Upper lobe of left lung (tissue), 4 donors: Measurements from ENCODE around the gene RAB3GAP2.
"Not testable (repeated sequence)": the region's sequence is repeated elsewhere in the genome, so short reads cannot be mapped to it uniquely, and the experiment has no call there.

Experiments used
- EP300 ChIP-seq, 4 donors: sonication (generic); formaldehyde crosslinking; IDR thresholded peaks; one replicate each; pipeline ENCODE4 v1.5.1; 2017; ENCODE audit warnings: antibody characterized with exemption in 4 of 4, control low read depth in 2 of 4
- POLR2A ChIP-seq, 4 donors: fragments of 450-650 bp; IDR thresholded peaks; one replicate each; pipeline ENCODE4 v1.5.1; 2016 to 2017; ENCODE audit warnings: antibody characterized with exemption in 4 of 4, mild to moderate bottlenecking in 2 of 4
- POLR2AphosphoS5 ChIP-seq, 2 donors: sonication (generic); formaldehyde crosslinking; IDR thresholded peaks; one replicate each; pipeline ENCODE4 v1.5.1; 2017; ENCODE audit warnings: antibody characterized with exemption in 2 of 2
- TF ChIP-seq, protein P1 (sequence below), 6 experiments: fragments of 450-650 bp in 4 of 6; fragments of 200-600 bp in 2 of 6; sonication (generic) in 2 of 6; IDR thresholded peaks; one replicate each; pipeline ENCODE4 v1.5.1; 2016 to 2019; ENCODE audit warnings: antibody characterized with exemption in 6 of 6

DNA sequence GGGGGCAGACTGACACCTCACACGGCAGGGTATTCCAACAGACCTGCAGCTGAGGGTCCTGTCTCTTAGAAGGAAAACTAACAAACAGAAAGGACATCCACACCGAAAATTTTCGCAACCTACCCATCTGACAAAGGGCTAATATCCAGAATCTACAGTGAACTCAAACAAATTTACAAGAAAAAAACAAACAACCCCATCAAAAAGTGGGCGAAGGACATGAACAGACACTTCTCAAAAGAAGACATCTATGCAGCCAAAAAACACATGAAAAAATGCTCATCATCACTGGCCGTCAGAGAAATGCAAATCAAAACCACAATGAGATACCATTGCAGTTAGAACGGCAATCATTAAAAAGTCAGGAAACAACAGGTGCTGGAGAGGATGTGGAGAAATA is 26.4 kb downstream of the RAB3GAP2 start:
- not testable (repeated sequence) for TF ChIP-seq POLR2A, EP300, POLR2AphosphoS5 (IDR thresholded peaks at IDR 0.05)
- TF ChIP-seq, protein P1, sequence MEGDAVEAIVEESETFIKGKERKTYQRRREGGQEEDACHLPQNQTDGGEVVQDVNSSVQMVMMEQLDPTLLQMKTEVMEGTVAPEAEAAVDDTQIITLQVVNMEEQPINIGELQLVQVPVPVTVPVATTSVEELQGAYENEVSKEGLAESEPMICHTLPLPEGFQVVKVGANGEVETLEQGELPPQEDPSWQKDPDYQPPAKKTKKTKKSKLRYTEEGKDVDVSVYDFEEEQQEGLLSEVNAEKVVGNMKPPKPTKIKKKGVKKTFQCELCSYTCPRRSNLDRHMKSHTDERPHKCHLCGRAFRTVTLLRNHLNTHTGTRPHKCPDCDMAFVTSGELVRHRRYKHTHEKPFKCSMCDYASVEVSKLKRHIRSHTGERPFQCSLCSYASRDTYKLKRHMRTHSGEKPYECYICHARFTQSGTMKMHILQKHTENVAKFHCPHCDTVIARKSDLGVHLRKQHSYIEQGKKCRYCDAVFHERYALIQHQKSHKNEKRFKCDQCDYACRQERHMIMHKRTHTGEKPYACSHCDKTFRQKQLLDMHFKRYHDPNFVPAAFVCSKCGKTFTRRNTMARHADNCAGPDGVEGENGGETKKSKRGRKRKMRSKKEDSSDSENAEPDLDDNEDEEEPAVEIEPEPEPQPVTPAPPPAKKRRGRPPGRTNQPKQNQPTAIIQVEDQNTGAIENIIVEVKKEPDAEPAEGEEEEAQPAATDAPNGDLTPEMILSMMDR (IDR thresholded peaks at IDR 0.05) = not testable (repeated sequence)
